ENCODE data around the gene GPATCH4. TPM values are rescaled to one million over a fixed set of nuclear protein-coding genes. Genes with fewer than 3 reads are reported as not detected.

The GPATCH4 gene
- 9.9 and 14.3 TPM in 2 replicates for total RNA-seq

DNA sequence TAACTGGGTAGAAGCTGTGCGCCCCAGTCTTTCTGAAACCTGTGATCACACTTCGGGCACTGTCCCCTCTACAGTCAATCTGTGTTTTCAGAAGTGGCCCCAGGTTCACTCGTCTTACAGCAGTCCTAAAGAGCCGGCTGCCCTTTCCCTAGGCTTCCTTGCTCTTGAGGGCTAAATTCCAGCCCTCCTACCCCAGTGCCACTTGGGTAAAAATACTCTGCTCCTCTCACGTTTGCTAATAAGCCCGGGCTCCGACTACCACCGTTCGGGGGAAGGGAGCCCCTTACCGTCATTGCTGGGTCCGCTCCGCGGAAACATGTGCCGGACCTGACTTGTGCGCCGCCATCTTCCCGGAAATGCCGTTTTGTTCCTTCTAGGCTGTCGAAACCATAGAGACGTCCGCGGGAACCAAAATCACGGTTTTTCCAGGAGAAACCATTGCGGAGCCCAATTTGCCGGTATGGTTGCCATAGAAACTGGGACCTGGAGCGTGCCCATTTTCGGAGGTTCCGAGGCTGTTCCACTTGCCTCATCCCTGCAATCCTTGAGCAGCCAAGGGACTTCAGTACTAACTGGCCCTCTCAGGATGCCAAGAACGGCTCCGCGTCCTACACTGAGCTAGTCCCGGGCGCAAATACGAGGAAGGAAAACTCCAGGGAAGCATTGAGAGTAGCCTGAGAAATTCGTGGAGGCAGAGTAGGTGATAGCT is at the start of gene GPATCH4:
TSS of gene GPATCH4 (minus strand) at position 358 of the 709 bp plus-strand sequence.

DNA sequence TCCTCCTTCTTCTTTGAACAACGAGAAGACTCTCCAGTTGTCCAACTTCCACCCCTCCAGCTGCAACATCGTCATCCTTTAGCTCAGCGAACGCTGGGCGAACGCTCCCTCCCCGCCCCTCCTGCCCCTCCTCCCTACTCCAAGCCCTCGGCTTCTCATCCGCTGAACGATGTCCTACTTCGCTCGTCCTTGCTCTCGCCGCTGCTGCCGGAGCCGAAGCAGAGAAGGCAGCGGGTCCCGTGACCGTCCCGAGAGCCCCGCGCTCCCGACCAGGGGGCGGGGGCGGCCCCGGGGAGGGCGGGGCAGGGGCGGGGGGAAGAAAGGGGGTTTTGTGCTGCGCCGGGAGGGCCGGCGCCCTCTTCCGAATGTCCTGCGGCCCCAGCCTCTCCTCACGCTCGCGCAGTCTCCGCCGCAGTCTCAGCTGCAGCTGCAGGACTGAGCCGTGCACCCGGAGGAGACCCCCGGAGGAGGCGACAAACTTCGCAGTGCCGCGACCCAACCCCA is 40.5 kb upstream of the GPATCH4 start, which contains the start of gene BCAN:
TSS of gene BCAN (plus strand) at position 357 of the 504 bp plus-strand sequence. CDS start 3,938 bp downstream, outside the sequence.

DNA sequence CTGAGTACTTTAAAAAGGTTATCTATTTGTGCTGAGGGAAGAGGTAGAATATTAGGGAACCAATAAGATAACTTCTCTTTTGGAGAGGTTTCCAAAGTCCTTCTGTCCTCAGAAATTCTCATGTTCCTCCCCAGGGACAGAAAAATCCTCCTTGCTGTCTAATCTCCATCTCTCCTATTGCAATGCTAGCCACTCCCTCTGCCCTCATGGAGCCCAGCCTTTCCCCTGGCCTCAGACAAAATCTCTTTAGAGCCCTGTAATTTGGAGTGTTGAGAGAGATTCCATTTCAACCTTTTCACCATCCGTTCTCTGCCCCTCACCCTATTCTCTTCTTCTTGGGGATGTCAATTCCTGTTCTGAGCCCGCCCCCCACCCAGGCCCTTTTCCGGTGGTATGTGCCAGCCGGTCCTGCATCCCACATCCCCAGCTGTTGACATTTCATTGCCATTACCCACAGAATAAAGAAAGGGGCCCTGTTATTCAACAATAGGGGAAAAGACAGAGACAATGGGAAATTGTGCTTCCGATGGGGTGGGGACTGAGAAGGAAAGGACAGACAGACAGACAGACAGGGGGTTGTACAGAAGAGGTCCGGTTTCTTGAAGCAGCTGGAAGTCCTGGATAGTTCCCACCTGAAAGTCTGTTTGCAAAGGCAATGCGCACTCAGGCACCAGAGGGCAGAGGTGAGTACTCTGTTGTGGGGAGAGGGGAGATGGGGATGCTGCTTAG is 17.7 kb upstream of the GPATCH4 start, which contains the start of gene HAPLN2:
TSS of gene HAPLN2 (plus strand) at position 563 of the 729 bp plus-strand sequence. CDS start 4,076 bp downstream, outside the sequence.

DNA sequence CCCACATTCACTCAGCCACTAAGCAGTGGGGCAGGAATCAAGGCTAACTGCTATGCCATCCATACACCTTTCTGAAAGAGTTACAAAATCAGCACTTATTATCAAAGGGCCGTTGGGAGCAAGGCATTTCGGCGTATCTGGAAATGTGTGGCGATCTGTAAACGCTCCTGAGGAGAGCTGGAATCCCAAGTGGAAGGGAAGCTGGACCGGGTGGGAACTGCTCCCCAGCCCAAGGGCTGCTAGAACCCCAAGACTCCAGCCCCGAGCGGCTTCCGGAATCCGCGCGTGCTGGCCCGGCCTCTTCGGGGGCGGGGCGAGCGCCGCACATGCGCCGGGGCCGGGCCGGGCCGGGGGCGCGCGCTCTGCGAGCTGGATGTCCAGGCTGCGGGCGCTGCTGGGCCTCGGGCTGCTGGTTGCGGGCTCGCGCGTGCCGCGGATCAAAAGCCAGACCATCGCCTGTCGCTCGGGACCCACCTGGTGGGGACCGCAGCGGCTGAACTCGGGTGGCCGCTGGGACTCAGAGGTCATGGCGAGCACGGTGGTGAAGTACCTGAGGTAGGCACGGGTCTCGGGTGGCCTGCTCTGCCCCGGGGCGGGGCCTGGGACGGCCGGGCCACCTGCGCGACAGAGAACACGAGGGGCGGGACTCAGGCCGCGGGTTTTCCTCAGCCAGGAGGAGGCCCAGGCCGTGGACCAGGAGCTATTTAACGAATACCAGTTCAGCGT is 9.7 kb downstream of the GPATCH4 start, which contains the start of gene NAXE:
TSS of gene NAXE (plus strand) at position 345 of the 726 bp plus-strand sequence. CDS start at position 374, 29 bp downstream.

DNA sequence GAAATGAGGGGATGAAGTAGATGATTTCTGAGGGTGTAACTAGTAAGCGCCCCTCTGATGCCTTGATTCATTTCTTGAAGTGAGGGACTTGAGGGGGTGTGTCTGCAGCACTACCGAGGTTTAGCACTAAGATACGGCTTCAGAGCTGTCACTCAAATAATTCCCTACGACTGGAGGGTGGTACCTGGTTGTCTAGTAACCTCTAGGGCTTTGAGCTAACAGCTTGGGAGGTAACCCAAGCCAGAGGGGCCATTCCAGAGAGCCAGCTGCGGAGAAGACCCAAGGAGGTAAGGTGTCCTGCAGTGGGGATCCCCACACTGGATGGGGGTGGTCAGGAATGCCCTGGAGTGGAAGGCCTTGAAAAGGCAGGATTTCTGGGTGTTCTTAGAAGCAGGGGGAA is 21.8 kb downstream of the GPATCH4 start, which contains the start of gene TTC24:
TSS of gene TTC24 (plus strand) at position 252 of the 400 bp plus-strand sequence. CDS start 1,642 bp downstream, outside the sequence.

DNA sequence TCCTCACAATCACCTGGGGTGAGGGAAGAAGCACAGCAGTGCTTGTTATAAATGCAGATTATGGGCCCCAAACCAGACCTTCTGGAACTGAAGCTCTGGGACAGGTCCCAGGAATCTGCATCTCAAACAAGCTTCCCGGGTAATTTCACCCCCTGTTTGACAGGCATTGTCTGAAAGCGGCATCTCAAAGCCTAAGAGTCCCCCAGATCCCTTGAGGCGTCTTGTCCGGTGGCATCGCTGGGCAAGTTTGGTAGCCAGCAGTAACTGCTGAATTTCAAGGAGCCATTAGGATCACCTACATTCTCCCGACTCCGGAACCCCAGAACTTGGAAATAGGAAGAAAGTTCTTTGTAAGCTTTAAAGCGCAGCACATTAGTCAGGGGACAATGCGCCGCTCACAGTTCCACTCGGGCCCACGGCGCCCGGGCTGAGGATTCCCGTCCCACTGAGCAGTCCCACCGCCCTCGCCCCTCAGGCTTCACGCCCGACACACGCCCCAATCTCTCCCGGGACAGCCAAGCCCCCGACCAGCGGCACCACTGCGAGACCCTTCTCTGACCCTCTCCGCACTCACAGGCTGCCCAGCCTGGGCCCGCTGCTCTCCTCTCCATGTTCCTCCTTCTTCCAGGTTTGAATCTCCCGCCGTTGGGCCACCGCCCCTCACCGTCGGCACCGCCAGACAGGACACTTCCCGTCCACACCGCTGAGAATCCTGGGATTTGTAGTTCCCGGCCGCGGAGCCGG is 29.2 kb downstream of the GPATCH4 start, which contains the start of gene IQGAP3:
TSS of gene IQGAP3 (minus strand) at position 647 of the 744 bp plus-strand sequence. CDS start at position 611, 36 bp downstream.

Other genes with a start within 250 kb of the GPATCH4 start
- gene RHBG, start 232.3 kb downstream of the GPATCH4 start, total RNA-seq: not detected in 2 replicates
- gene MEF2D, start 100.7 kb downstream of the GPATCH4 start, total RNA-seq: 6.3 and 13.2 TPM in 2 replicates
- 18.8 and 25.0 TPM in 2 replicates for gene IQGAP3, start 28.9 kb downstream of the GPATCH4 start, total RNA-seq
- not detected in 2 replicates for gene TTC24, start 21.8 kb downstream of the GPATCH4 start, total RNA-seq
- gene NAXE, start 9.7 kb downstream of the GPATCH4 start, total RNA-seq: 64.0 and 67.9 TPM in 2 replicates
- not detected in 2 replicates for gene HAPLN2, start 17.9 kb upstream of the GPATCH4 start, total RNA-seq
- 0.13 TPM in 1 of 2 replicates, not detected in the other for gene BCAN, start 40.6 kb upstream of the GPATCH4 start, total RNA-seq
- 124 and 159 TPM in 2 replicates for gene NES, start 75.9 kb upstream of the GPATCH4 start, total RNA-seq
- 7.3 and 8.6 TPM in 2 replicates for gene CRABP2, start 104.1 kb upstream of the GPATCH4 start, total RNA-seq
- 5.7 and 7.7 TPM in 2 replicates for gene METTL25B, start 127.0 kb upstream of the GPATCH4 start, total RNA-seq
- 7.7 and 7.8 TPM in 2 replicates for gene ISG20L2, start 127.3 kb upstream of the GPATCH4 start, total RNA-seq
- gene MRPL24, start 139.6 kb upstream of the GPATCH4 start, total RNA-seq: 69.2 and 94.5 TPM in 2 replicates
- gene HDGF, start 150.2 kb upstream of the GPATCH4 start, total RNA-seq: 188 and 200 TPM in 2 replicates
- gene PRCC, start 166.1 kb upstream of the GPATCH4 start, total RNA-seq: 10.4 and 13.3 TPM in 2 replicates
- 0.19 and 0.53 TPM in 2 replicates for gene SH2D2A, start 215.4 kb upstream of the GPATCH4 start, total RNA-seq

Data from aortic smooth muscle cell (primary cell).